ENCODE results near the gene SDCBP2. TPM values are rescaled to one million over a fixed set of nuclear protein-coding genes. Genes with fewer than 3 reads are reported as not detected.

The SDCBP2 gene
- total RNA-seq, 1 donor from 2014 or later: 4.0 TPM

DNA sequence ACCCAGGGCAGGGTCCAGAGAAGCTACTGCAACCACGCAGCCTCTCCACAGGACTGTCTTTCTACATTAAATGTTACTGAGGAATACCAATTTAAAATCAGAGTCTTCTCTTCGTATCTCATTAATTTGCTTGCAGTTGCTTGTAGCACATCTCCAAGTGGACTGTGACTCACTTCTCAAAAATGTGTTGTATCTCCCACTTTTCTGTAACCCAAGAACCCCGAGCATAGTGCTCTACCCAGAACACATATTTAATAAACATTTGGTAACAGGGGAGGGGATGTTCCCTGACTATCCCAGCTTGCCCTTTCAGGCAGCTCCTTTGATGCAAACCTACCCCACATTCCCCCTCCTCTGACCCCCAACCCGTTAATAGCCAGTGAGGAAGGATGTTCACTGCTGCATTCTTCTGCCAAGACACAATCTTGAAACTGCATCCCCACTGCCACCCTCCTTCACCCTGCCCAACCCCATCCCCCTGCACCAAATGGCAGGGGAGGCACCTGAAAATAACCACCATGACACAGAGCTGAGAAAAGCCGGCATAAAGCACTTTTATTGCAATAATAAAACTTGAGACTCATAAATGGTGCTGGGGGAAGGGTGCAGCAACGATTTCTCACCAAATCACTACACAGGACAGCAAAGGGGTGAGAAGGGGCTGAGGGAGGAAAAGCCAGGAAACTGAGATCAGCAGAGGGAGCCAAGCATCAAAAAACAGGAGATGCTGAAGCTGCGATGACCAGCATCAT is 39.7 kb upstream of the SDCBP2 start:
- Mint-ChIP-seq H3K27me3 (ENCODE audit: unreplicated experiment) (peaks cover 8% of the 10 kb centered on the region), H3K4me3 (ENCODE audit: unreplicated experiment) (peak overlapping the region; percentile 52), H3K4me1 (ENCODE audit: low read depth, unreplicated experiment) (peaks cover 34% of the 10 kb centered on the region), H3K36me3 (ENCODE audit: unreplicated experiment) (peaks cover 13% of the 10 kb centered on the region), H3K9me3 (ENCODE audit: unreplicated experiment) (peaks cover 15% of the 10 kb centered on the region), H3K27ac (ENCODE audit: unreplicated experiment) (peak overlapping the region; percentile 92)
- TF ChIP-seq, protein P1, sequence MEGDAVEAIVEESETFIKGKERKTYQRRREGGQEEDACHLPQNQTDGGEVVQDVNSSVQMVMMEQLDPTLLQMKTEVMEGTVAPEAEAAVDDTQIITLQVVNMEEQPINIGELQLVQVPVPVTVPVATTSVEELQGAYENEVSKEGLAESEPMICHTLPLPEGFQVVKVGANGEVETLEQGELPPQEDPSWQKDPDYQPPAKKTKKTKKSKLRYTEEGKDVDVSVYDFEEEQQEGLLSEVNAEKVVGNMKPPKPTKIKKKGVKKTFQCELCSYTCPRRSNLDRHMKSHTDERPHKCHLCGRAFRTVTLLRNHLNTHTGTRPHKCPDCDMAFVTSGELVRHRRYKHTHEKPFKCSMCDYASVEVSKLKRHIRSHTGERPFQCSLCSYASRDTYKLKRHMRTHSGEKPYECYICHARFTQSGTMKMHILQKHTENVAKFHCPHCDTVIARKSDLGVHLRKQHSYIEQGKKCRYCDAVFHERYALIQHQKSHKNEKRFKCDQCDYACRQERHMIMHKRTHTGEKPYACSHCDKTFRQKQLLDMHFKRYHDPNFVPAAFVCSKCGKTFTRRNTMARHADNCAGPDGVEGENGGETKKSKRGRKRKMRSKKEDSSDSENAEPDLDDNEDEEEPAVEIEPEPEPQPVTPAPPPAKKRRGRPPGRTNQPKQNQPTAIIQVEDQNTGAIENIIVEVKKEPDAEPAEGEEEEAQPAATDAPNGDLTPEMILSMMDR (IDR thresholded peaks at IDR 0.05; ENCODE audit: partially characterized antibody, unreplicated experiment): no peak
- no peak for DNase-seq

DNA sequence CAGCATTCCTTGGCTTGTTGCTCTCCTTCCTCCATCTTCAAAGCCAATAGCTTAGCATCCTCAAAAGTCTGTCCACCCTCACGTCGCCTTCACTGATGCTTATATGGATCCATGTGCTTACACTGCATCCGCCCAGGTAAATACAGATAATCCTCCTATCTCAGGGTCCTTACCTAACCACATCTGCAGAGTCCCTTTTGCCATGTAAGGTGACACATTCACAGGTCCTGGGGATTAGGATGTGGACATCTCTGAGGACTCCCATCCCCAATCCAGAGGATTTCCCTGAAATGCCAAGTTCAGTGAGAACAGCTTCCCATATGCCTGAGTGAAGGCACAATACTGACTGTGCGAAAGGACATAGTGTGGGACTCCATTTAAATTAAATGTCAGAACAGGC is 38.5 kb upstream of the SDCBP2 start:
- Mint-ChIP-seq H3K4me3 (ENCODE audit: unreplicated experiment) (no peak overlapping the region), H3K27me3 (ENCODE audit: unreplicated experiment) (peaks cover 11% of the 10 kb centered on the region), H3K9me3 (ENCODE audit: unreplicated experiment) (peaks cover 15% of the 10 kb centered on the region), H3K27ac (ENCODE audit: unreplicated experiment) (peak overlapping the region; percentile 15), H3K36me3 (ENCODE audit: unreplicated experiment) (peaks cover 13% of the 10 kb centered on the region), H3K4me1 (ENCODE audit: low read depth, unreplicated experiment) (peaks cover 33% of the 10 kb centered on the region)
- DNase-seq: no peak
- TF ChIP-seq, protein P1 (IDR thresholded peaks at IDR 0.05; ENCODE audit: partially characterized antibody, unreplicated experiment): no peak

DNA sequence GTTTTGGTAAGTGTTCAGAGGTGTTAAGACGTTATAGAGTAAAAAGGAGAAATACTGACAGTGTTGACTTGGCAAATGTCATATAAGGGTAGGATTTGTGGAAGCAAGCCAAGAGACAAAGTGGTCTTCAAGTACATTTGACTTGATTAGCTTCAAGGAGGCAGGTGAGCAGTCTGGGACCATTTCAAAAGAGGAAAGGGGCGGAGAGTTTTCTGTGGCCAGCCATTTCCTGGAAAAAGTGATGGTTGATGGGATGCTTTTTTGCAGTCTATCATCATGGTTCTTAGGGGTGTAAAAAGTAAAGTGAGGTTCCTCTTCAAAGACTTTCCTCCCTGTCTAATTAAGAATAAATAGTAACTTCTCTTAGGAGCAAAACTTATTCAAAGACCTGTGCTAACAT is 35.2 kb upstream of the SDCBP2 start:
- H3K27ac Mint-ChIP-seq (ENCODE audit: unreplicated experiment): no peak overlapping the region
- DNase-seq: no peak
- H3K4me3 Mint-ChIP-seq (ENCODE audit: unreplicated experiment): no peak overlapping the region
- peaks cover 5% of the 10 kb centered on the region for H3K9me3 Mint-ChIP-seq (ENCODE audit: unreplicated experiment)
- H3K4me1 Mint-ChIP-seq (ENCODE audit: low read depth, unreplicated experiment): peaks cover 21% of the 10 kb centered on the region
- peaks cover 6% of the 10 kb centered on the region for H3K27me3 Mint-ChIP-seq (ENCODE audit: unreplicated experiment)
- H3K36me3 Mint-ChIP-seq (ENCODE audit: unreplicated experiment): peaks cover 20% of the 10 kb centered on the region
- TF ChIP-seq, protein P1 (IDR thresholded peaks at IDR 0.05; ENCODE audit: partially characterized antibody, unreplicated experiment): no peak

DNA sequence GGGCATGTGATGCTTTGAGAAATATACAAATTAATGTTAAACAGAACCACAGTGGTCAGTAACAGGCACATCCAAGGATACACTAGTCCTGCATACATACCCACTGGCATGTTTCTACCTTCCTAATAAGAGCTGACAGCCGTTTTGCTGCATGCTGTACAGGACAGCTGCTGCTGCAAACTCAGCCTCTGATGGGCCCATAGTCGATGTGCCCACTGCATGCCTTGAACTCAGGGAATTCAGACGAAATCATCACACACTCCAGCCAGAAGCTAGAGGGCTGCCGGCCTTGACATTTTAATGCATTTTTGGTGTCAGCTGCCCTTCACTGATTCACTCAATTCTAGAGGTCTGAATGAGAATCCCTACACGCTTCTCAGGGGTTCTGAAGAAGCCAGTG is 34.6 kb upstream of the SDCBP2 start:
- peaks cover 16% of the 10 kb centered on the region for H3K4me1 Mint-ChIP-seq (ENCODE audit: low read depth, unreplicated experiment)
- H3K9me3 Mint-ChIP-seq (ENCODE audit: unreplicated experiment): peaks cover 4% of the 10 kb centered on the region
- peaks cover 20% of the 10 kb centered on the region for H3K36me3 Mint-ChIP-seq (ENCODE audit: unreplicated experiment)
- no peak overlapping the region for H3K4me3 Mint-ChIP-seq (ENCODE audit: unreplicated experiment)
- no peak for DNase-seq
- TF ChIP-seq, protein P1 (IDR thresholded peaks at IDR 0.05; ENCODE audit: partially characterized antibody, unreplicated experiment): no peak
- no peak overlapping the region for H3K27ac Mint-ChIP-seq (ENCODE audit: unreplicated experiment)
- peaks cover 3% of the 10 kb centered on the region for H3K27me3 Mint-ChIP-seq (ENCODE audit: unreplicated experiment)

DNA sequence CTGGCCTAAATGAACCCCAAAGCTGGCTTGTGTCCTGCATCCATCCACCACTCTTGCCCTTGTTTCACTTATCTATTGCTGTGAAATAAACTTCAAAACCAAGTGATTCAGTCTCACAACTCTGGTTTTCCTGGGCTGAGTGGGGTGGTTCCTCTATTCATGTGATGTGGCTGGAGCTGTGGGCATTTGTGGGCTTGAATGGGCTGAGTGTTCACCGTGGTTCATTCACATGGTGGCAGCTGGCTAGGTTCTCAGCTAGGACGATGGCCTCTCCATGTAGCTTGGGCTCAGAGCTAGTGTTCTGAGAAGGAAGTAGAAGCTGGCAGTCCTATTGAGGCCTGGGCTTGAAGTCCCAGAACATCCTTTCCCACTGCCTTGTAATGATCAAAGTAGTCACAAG is 33.5 kb upstream of the SDCBP2 start:
- peaks cover 4% of the 10 kb centered on the region for H3K9me3 Mint-ChIP-seq (ENCODE audit: unreplicated experiment)
- TF ChIP-seq, protein P1 (IDR thresholded peaks at IDR 0.05; ENCODE audit: partially characterized antibody, unreplicated experiment): no peak
- peaks cover 10% of the 10 kb centered on the region for H3K4me1 Mint-ChIP-seq (ENCODE audit: low read depth, unreplicated experiment)
- H3K27ac Mint-ChIP-seq (ENCODE audit: unreplicated experiment): peak overlapping the region; percentile 33
- H3K27me3 Mint-ChIP-seq (ENCODE audit: unreplicated experiment): peaks cover 3% of the 10 kb centered on the region
- no peak for DNase-seq
- H3K4me3 Mint-ChIP-seq (ENCODE audit: unreplicated experiment): no peak overlapping the region
- peaks cover 18% of the 10 kb centered on the region for H3K36me3 Mint-ChIP-seq (ENCODE audit: unreplicated experiment)
